GM21367 (cell line): ENCODE measurements around the gene FAM222B.
"Not testable (repeated sequence)": the region's sequence is repeated elsewhere in the genome, so short reads cannot be mapped to it uniquely, and the experiment has no call there.

Experiments
- ATAC-seq: cut with Tn5 transposase; IDR thresholded peaks from one replicate; pipeline ENCODE4 v1.9.1; 2021; ENCODE audit not compliant: unreplicated experiment

Gene FAM222B

GRCh38 chr17:28747801-28748750, 94.5 kb downstream of the FAM222B start:
- no peak for ATAC-seq

- no peak for ATAC-seq
These were observed 95.4 kb downstream of the FAM222B start for GRCh38 chr17:28747051-28747691.

- no peak for ATAC-seq
These were observed 96.0 kb downstream of the FAM222B start for GRCh38 chr17:28746611-28747050.

- ATAC-seq, result no peak
These were observed 96.7 kb downstream of the FAM222B start for GRCh38 chr17:28745786-28746411.

- no peak for ATAC-seq
These were observed 97.4 kb downstream of the FAM222B start for GRCh38 chr17:28744972-28745785.

GRCh38 chr17:28744104-28744971, 98.3 kb downstream of the FAM222B start:
- no peak for ATAC-seq

- peak; percentile 34 for ATAC-seq
These were observed 99.1 kb downstream of the FAM222B start, which contains the start of gene TRAF4 for GRCh38 chr17:28743243-28744103. TSS of gene TRAF4 (plus strand) at chr17:28744011. CDS start at chr17:28744113, 102 bp downstream.

- ATAC-seq, result no peak
These were observed 100.9 kb downstream of the FAM222B start for GRCh38 chr17:28741358-28742349.

GRCh38 chr17:28740406-28741357, 101.9 kb downstream of the FAM222B start:
- no peak for ATAC-seq

GRCh38 chr17:28738680-28739384, 103.8 kb downstream of the FAM222B start:
- no peak for ATAC-seq

- ATAC-seq, result peak; percentile 31
These were observed 104.6 kb downstream of the FAM222B start for GRCh38 chr17:28737770-28738679.

- ATAC-seq, result no peak
These were observed 105.3 kb downstream of the FAM222B start for GRCh38 chr17:28737316-28737715.

GRCh38 chr17:28735913-28736769, 106.4 kb downstream of the FAM222B start:
- not testable (repeated sequence) for ATAC-seq

- no peak for ATAC-seq
These were observed 107.3 kb downstream of the FAM222B start for GRCh38 chr17:28735242-28735722.
